ENCODE measurements around the gene TNFSF8.
A peak's percentile ranks its signal among the peaks of the same experiment; 100 is the strongest.

The TNFSF8 gene, protein sequence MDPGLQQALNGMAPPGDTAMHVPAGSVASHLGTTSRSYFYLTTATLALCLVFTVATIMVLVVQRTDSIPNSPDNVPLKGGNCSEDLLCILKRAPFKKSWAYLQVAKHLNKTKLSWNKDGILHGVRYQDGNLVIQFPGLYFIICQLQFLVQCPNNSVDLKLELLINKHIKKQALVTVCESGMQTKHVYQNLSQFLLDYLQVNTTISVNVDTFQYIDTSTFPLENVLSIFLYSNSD

DNA sequence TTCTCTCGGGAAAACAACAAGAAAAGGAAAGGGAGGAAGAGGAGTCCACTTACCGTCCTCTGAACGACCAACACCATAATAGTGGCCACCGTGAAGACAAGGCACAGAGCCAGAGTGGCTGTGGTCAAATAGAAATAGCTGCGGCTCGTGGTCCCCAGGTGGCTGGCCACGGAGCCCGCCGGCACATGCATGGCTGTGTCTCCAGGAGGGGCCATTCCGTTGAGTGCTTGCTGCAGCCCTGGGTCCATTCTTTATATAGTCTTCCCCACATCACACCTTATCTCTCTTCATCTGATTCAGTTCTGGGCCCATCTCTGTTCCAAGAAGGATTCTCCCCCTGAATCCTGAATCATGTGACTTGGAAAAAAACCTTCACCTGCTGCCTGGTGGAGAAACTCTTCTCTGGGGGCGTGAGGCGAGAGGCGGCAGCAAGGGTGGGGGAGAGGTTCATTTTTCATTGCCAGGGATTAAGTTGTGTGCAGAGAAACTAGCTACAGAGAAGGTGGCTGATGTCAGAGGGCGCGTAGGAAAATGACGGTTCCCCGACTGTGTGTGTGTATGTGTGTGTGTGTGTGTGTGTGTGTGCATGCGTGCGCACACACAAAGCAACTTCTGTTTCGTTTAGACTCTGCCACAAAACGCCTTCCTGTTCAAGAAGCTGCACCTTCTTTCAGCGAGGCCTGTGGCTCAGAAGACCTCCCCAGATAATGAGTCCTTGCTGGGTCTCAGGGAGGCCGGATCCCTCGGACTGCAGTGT lies at the start of gene TNFSF8:
Gene TNFSF8, minus strand, starts transcription at position 536 of the 757 bp plus-strand sequence. Its CDS starts 288 bp downstream, at position 248.
- peak; percentile 86 to 89 for DNase-seq

DNA sequence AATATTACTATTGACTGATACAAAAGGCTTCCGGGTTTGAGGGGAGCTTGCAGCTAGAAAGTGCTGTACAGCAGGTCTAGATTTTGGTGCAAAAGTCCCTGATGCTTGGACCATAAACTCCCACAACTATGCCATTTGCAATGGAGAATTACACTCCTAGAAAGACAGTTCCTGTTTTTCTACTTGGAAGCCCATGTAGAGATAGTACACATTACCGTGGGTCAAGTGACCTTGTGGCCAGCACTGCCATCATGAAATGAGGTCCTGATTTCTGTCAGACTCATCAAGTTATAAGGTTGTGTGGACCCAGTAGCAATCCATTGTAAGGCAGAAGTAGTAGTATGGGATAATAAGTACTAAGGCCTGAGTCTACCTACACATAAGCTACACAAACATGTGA lies 42.8 kb upstream of the TNFSF8 start:
- DNase-seq: no peak

DNA sequence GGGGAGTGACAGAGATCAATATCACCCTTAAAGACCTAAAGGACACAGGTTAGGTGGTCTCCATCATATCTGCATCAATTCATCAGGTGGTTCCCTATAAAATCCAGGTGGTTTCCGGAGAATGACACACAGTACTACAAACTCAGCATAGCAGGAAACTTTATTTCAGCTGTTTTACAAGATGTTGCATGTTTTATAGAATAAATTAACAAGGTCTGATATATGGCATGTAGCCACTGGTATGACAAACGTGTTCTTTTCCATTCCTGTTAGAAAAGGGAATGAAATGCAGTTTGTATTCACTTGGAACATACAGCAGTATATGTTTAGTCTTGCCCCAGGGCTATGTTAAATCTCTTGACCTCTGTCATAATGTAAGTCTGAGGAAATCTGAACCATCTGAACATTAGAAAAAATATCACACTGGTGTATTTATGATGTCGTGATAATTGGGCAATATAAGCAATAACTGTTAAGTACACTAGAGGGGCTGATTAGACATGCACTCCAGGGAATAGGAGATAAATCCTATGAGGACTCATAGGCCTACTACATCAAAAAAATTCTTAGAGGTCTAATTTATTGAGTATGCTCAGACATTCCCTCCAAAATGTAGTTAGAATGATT lies 42.2 kb upstream of the TNFSF8 start:
- no peak for DNase-seq

DNA sequence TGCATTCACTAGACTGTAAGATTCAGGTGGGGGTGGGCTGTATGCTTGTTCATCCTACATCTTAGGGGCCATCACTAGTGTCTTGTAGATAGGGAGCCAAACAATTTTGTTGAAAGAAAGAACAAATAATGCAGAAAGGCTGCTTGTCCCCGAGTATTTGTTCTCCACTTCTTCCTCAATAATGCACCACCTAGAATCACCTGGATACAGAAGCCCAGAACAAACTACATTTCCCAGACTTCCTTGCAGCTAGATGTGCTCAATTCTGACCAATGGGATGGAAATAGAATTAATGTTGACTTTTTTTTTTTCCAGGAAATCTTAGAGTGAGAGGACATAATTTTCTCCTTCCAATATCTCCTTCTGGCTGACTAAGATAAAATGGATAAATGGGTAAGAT lies 38.9 kb upstream of the TNFSF8 start:
- DNase-seq: no peak

DNA sequence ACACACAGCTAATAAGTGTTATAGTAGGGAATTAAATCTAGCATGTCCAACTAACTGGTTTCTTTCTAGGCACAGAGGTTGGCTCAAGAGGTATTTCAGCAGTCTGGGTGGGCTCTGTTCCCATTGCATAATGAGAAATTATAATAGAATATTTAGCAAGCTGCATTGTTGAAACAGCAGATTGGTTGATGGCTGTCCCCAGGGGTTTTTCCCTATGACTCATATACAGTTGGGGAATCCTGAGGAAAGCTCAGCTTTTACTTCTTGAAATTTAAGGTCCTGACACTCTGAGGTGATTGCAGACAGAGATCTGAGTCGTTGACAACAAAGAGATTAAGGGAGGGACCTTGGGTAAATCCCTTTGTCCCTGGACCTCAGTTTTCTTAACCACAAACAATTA lies 38.3 kb upstream of the TNFSF8 start:
- peak; percentile 20 to 31 for DNase-seq

DNA sequence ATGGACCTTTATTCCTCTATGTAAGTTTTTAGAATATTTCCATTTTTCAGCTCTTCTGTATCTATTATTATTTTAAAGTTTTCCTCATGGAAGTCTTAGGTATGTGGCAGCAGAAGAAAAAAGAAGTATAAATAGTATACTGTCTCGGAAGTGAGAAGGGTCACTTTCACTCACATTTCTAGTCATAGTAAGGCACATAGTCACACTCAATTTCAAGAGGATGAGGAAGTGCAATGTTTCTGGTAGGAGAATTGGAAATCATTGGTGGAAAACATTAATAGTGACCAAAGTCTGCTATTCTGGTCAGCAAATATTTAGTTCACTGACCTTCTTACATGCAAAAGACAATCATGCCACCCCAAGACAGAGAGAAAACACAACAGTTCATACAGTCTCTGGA lies 35.2 kb upstream of the TNFSF8 start:
- no peak for DNase-seq

DNA sequence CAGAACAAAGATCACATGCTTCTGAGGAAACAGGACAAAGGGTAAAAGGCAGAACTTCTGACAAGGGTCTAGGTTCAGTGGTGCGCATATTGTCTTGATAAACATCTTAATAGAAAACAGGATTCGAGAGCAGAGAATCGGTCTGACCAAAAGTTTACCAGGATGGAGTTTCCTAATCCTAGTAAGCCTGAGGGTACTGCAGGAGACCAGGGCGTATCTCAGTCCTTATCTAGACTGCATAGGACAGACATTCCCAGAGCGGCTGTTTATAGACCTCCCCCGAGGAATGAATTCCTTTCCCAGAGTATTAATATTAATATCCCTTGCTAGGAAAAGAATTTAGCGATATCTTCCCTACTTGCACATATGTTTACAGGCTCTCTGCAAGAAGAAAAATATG lies 32.4 kb upstream of the TNFSF8 start:
- no peak for DNase-seq

DNA sequence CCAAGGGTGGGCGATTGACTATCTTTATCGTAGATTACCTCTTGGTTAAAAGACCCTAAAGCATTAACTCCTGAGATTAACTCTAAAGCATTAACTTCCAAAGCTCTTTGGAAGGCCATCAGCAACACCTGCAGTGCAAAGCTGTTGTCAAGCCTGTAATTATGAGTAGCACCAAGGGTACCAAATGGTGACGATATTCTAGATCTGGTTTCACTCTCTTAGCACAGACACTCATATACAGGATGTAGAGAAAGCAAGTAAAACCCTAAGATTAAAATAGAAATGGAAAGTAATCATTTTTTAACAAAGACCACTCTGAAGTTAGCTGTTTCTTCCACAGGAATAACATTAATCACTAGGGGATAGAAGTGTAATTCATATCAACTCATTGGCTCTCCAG lies 29.9 kb upstream of the TNFSF8 start:
- DNase-seq: no peak

DNA sequence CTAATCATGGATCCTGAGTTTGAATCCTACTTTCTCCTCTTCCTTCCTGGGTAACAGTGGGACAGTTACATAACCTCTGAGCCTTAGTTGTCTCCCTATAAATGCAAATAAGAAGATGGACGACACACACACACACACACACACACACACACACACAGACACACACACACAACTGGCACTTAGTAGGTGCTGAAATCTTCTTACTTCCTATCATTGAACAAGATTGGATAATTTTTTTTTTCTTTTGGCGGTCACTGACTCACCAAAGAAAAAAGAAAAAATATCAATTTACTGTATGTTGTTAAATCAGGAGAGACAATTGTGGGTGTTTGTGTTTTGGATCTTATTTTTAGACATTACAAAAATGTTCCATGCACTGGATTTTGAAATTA lies 28.4 kb upstream of the TNFSF8 start:
- DNase-seq: no peak

DNA sequence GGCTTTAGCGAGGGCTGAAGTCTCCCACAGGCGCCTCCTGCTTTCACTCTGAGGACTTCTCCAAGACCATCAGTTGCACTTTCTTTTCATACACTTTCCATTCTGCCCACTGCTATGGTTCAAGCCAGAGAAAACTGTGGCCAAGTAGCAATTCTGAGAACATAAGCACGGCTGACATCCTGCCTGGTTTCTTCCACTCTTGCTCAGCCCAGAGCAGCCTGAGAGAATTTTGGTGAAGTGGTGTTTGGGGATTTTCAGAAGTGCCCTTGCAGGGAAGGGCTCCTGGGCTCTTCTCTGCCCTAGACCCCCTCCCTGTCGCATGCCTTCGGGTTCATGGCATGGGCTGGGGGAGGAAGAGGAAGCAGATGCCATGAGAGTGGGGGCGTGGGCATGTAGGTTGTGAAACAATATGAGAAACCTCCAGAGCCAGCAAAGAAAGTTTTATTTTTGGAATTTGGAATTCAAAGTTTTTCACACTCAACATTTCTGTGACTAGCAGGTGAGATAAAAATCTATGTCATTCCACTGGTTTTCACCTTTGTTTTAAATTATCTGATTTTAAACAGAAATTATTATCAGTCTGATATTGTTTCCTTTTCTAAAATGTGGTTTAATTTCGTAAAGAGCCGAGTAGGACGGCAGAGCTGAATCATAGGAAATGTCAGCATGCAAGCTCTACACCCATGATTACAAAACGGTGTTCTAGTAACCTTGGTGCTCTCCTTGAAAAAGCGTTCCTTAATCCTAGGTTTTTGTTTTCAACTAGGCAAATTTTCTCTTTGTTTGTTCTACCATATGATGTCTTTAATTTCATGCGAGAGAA lies 27.8 kb upstream of the TNFSF8 start:
- DNase-seq: peak; percentile 39 to 74

DNA sequence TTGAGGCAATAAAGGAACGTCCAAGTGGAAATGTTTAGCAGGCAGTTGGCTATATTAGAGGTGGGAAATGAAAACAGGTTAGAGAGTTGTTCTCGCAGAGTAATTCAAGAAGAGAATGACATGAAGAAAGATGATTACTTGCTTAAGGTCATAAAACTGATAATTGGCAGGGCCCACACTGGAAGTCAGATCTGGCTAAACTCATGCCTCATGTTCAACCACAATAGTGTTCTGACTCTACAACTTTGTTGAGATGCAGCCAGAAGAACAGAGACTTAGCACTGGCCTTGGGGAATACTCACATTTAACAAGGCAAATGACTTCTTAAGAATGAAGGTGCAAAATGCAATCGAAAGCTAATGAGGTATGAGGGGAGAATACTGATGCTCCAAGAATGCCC lies 27.2 kb upstream of the TNFSF8 start:
- no peak for DNase-seq

DNA sequence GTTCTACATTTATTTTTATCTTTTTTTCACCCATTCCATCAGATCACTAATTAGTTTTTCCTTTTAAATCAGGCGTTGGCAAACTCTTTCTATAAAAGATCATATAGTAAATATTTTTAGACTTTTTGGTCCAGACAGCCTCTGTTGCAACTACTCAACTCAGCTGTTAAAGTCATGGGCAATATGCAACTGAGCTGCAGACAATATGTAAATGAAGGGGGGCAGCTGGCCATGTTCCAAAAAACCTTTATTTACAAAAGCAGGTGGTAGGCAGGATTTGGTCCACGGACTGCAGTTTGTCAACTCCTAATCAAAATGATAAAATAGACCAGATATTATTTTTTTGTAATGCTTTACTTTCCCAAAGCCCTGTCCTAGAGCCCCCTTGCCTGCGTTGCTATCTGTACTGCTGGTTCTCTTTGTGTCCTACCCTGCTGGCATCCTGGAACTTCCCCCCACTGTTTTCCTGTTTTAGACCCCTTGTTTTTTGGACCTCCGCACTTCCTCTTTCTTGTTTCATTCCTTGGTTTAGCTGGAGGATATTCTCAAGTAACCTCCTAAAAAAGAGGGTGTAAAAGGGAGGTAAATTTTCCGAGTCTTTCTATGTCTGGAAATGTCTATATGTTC lies 24.7 kb upstream of the TNFSF8 start:
- DNase-seq: no peak

DNA sequence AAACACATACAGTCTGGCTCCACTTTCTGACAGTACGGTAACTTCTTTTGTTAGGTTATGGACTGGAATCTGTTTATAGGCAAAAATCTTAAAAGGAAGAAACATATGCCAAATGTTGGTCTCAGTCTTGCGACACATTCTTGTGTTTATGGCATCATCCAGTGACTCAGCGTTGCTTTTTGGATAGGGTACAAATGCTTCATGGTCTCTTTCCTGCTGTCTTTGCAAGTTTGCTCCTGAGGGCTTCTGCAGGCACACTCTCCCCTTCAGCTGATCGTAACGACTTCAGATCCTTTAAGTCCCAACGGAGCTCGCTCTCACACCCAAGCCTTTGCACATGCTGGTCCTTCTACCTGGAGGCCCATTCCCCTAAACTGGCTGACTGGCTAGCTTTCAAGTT lies 23.6 kb upstream of the TNFSF8 start:
- peak in 1 of 2 donors; percentile 45 for DNase-seq

DNA sequence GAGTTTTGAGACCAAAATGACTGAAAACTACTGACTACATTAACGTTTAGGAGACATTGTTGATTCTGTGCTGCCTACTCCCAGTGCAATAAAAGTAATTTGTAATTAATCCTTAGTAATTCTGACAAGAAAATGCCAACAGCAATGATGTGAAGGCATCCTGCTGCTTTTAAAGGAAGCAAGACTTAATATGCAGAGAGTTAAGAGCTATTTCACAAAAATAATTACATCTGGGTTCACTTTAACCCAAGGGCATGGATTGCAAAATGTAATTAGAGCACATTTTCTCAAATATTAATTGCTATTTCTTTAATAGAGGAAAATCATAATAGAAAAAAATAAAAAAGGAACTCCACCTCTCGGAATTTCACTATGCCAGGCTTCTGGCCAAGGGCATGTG lies 22.7 kb upstream of the TNFSF8 start:
- no peak for DNase-seq

DNA sequence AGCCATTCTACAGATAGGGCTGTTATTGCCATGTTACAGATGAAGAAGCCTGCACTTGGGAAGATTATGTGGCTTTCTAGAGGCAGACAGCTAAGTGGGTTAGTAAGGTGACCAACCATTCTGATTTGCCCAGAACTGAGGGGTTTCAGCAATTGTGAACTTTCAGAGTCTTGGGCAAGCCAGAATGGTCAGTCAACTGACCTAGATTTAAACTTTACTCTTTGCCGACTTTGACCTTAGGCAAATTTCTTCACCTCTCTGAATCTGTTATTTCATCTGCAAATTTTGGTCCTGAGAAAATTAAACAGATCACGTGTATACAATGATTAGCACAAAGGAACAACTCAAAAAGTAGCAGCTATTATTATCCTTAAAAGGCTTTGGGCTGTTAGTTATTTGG lies 20.4 kb upstream of the TNFSF8 start:
- DNase-seq: no peak

DNA sequence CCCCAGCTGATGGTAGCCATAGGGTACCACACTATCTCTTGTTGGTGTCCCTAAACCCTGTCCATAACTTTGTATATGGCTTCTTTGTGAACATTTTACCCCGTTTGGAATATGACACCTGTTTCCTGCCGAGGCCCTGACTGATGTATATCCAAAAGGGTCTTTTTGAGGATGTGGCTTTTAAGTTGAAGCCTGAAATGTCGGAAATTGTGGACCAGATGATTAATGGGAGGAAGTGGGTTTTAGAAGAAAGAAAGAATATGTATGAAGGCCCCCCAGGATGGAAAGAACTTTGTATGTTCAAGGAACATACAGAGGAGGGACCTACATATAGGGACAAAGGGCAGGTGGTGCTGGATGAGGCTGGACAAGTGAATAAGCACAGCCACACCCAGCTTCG lies 16.7 kb upstream of the TNFSF8 start:
- DNase-seq: no peak

DNA sequence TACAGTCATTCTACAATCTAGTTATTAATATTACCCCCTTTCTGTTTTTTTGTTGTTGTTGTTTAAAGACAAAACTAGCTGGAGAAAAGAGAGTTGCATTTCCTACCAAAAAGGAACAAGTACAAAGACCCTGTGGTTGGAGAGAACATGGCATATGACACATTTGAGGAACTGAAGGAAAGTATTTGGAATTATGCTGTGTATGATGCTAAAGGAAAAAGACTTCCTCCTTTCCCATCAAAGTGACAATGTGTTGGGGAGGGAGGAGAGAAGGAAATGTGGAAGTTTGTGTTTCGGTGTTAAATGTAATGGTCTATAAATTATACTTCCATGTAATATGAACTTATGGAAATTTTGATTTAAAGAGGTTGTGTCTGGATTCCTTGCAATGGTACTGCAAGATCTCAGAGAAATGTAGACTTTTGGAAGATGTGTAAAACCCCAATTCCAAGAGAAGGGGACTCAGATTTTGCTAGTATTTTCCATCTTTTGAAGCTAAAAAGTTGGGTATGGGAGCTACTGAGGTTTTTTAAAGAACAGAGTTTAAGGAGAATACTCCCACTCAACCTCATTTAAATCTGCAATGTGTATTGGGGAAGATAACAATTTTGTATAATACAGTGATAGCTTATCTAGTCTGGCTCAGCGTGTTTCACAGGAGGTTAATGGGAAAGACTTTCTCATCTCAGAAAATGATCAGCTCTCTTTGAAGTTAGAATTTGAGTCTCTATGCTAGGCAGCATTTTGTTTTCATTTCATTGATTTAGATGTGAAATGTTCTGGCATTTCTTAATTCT lies 15.4 kb upstream of the TNFSF8 start:
- no peak for DNase-seq

DNA sequence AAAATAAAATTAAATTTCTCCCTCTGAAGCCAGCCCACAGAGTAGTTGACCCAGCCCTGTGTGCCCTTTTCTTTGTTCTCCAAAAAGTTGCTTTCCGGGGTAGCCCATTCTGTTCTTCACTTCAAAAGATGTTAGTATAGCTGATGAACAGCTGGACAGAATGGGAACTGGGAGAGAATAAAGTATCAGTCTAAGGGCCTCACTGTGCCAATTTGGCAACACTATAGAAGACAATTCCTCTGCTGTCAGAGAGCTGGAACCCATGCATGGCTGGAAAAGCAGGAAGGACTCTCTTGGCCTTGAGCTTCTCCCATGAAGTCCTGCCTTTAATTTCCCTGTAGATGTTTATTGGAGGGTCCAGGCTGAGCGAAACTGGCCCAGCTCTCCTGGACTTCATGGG lies 11.0 kb upstream of the TNFSF8 start:
- DNase-seq: no peak

DNA sequence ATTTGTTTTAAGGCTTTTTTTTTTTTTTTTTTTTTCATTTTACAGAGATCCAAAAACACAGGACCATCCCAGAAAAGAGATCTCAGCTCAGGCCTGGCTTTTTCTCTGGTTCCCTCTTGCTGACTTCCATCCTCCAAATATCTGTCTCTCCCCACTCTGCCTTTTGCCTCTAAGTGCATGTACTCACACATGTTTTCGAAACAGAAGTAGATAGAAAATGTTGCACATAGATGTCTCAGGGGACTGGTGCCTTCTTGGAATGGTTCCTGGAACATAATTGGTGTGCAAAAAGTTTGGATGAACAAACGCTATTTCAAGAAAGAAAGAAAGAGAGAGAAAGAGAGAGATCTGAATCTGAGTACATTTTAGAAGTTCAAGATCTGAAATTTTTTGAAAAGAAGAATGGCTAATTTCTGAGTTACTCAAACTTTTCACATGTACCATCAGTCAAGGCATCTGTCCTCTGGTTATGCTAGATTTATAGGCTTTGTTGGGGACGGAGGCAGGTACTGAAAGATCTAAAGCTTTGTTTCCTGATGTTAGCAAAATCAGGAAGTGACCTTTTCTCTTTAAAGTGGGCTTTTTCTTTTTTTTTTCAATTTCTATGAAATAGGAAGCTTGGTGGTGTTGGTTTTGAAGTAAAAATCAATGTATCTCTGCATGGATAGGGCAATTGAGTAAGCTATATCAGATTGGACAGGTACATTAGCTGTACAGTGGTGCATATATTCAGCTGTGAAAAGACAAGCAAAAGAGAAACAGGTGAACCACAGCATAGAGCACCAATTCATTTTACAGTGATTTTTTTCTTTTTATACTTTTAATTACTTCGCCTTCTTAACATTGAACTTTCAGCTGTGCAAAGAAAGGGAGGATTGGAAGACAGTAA lies 8.5 kb upstream of the TNFSF8 start:
- DNase-seq: peak in 1 of 2 donors; percentile 36

DNA sequence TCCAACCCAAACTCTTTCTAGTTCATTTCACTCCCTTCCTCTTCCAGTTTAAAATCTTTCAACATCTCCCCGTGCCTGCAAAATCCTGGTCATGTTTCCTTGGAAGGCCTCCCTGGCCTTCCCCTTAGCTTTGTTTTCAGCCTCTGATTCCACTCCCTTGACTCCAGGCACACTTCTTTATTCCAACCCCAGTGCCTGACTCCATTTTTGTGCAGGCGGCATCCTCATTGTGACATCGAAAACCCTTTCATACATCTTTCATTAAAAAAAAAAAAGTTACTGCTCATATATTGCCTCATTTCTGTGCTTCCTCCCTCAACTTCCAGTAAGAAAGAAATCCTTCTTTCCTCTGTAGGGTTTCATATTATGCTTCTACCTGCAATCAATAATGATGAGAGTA lies 7.1 kb upstream of the TNFSF8 start:
- peak in 1 of 2 donors; percentile 27 for DNase-seq

DNA sequence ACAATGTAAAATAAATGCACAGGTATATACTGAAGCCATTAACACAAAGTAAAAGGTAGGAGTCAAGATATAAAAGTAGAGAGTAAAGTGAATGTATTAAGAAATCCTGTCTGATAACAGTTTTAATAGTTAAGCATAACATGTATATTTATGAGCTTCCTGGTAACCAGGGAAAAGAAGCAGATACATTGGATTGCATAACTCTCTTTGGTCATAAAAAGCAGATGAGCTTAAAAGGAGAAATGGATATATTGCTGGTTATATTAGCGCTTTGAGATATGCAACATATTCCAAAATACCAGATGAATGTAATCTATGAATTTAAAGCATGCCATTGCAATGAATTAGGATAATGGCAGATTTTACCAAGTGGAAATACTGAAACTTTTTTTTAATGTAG lies 6.2 kb upstream of the TNFSF8 start:
- no peak for DNase-seq
